ENCODE results near the gene IL5. TPM values are rescaled to one million over a fixed set of nuclear protein-coding genes. Genes with fewer than 3 reads are reported as not detected.

The IL5 gene
- total and polyA plus RNA-seq, 2 donors (not counting 3 experiments of a cell fraction or from before 2014, with no cell fraction given) = not detected

DNA sequence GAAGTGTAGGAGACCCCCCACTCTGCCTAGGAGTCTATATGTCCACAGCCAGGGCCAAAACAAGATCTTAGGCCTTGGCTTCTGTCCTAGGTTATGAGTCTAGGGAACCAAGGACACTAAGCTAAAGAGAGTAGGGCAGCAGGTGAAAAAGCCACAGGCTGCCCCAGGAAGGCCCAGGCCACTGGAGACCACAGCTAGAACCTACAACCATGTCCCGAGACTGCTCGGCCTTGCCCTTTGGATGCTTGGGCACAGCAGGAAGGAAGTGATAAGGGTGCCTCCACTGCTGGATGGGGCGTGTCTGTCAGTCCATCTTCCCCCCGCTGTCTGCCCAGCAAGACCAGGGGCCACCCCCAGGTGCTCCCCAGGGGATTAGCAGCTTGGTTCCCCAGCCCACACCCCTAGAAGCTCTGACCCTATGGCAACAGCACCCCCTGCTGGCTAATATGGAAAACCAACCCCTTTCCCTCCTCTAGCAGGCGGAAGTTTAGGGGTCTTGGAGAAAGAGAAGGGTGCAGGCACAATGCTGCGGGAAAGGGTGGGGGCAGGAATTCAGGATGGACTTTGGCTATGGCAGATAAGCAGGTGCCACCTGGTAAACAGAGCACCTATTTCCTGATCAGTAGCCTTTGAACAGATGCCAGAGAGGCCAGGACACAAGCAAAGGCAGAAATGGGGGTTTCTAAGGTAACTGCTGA lies 42.2 kb downstream of the IL5 start:
- no peaks in the 10 kb centered on the region for H3K9me1 ChIP-seq (replicated peaks; ENCODE audit: control insufficient read depth, extremely low read depth, insufficient read depth, low read length)
- FAIRE-seq (peak; percentile 93), DNase-seq (ENCODE audit: low read depth, low spot score) (peak; percentile 71)
- ChIA-PET POLR2A (interaction anchor here (1.4 kb wide), 1 partner anchor 11 kb away, joined by 8 read pairs; the partner anchor contains the start of gene IRF1), CTCF (interaction anchor here (0.6 to 8.4 kb wide), 31 partner anchors 9 to 382 kb away, joined by 3 to 220 read pairs (median 5); partner anchors contain the start of gene IRF1)
- no peaks in the 10 kb centered on the region for H3K79me2 ChIP-seq (ENCODE audit: control insufficient read depth, insufficient read depth, low read length)
- H3K27me3 ChIP-seq (ENCODE audit: control insufficient read depth in 2 of 2, insufficient read depth in 2 of 2, low read length in 2 of 2) = no peaks in the 10 kb centered on the region
- peak overlapping the region; percentile 27 for H3K27ac ChIP-seq (ENCODE audit: insufficient read depth, low read depth, low read length)
- no peaks in the 10 kb centered on the region for H3K9me3 ChIP-seq (replicated peaks; ENCODE audit: control insufficient read depth, insufficient read depth, low read length)
- peaks cover 42% of the 10 kb centered on the region for H3K4me1 ChIP-seq (ENCODE audit: control insufficient read depth, extremely low read depth, insufficient read depth, low read length)
- intact Hi-C loops (cut with micrococcal nuclease) (loop anchor here (1.0 kb wide), 3 partner anchors 82 to 115 kb away; no protein-coding TSS in a partner anchor), dilution Hi-C loops (cut with MboI; ENCODE audit: extremely low pct_ligation_motif_present, low sequenced_read_pairs) (no loop called here)
- TF ChIP-seq, protein P1, sequence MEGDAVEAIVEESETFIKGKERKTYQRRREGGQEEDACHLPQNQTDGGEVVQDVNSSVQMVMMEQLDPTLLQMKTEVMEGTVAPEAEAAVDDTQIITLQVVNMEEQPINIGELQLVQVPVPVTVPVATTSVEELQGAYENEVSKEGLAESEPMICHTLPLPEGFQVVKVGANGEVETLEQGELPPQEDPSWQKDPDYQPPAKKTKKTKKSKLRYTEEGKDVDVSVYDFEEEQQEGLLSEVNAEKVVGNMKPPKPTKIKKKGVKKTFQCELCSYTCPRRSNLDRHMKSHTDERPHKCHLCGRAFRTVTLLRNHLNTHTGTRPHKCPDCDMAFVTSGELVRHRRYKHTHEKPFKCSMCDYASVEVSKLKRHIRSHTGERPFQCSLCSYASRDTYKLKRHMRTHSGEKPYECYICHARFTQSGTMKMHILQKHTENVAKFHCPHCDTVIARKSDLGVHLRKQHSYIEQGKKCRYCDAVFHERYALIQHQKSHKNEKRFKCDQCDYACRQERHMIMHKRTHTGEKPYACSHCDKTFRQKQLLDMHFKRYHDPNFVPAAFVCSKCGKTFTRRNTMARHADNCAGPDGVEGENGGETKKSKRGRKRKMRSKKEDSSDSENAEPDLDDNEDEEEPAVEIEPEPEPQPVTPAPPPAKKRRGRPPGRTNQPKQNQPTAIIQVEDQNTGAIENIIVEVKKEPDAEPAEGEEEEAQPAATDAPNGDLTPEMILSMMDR (IDR thresholded peaks at IDR 0.05; ENCODE audit: extremely low read depth in 1 of 2, insufficient read depth in 1 of 2, low read depth in 1 of 2, low read length in 2 of 2) = peak; percentile 78 to 79
- TF ChIP-seq GATA2 (IDR thresholded peaks at IDR 0.05; ENCODE audit: insufficient read depth, insufficient read length, low read depth, low read length) = no peak
- H4K20me1 ChIP-seq (replicated peaks; ENCODE audit: control insufficient read depth, extremely low read depth, insufficient read depth, low read length) = no peaks in the 10 kb centered on the region
- H3K4me2 ChIP-seq (ENCODE audit: insufficient read depth, low read length) = no peak overlapping the region
- H3K4me3 ChIP-seq (replicated peaks in 1 of 3; ENCODE audit: insufficient read depth in 1 of 3, low read depth in 1 of 3, low read length in 3 of 3) = no peak overlapping the region
- BruUV-seq (replicated peaks) = no TSS peak
- no peaks in the 10 kb centered on the region for H3K36me3 ChIP-seq (ENCODE audit: control insufficient read depth in 2 of 2, extremely low read depth in 1 of 2, insufficient read depth in 2 of 2, low read length in 2 of 2)
- H2AFZ ChIP-seq (ENCODE audit: low read depth, low read length) = peak overlapping the region; percentile 6
- no peak overlapping the region for H3K9ac ChIP-seq (replicated peaks; ENCODE audit: extremely low read depth, insufficient read depth, low read length)

Measured in endothelial cell of umbilical vein (primary cell).